Fibroblast of mammary gland (primary cell): ENCODE data around the gene SMIM24.

Experiments used
- DNase-seq: peaks from one replicate; pipeline ENCODE4 v3.0.0-alpha.2; 2010; ENCODE audit warnings: low read depth
- H3K4me3 ChIP-seq: 2 replicates; pipeline ENCODE4 v1.5.1; 2011; ENCODE audit warnings: low read depth, mild to moderate bottlenecking, low read length, moderate library complexity; ENCODE audit not compliant: control insufficient read depth
- CTCF ChIP-seq: conservative IDR thresholded peaks from 2 replicates; pipeline ENCODE4 v1.5.1; 2011; ENCODE audit warnings: low read depth, low read length, inconsistent platforms; ENCODE audit not compliant: control insufficient read depth, insufficient read depth

The SMIM24 gene

DNA sequence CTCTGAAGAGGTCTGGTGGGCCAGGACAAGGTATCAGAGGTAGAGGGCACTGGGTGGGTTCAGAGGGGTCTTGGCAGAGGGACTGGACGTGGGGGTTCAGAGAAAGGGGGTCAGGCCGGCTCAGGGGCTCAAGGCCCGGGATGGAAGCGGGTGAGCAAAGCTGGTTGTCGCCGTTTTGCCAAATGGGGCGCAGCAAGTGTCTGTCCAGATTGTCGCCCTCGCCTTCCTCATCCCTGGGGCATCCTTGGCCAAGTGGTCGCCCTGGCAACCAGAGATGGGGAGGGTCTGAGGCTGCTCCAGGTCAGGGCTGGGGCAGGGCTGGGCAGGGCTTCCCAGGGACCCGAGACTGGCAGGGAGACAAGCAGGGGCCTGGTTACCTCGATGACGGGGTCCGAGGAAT is 13.3 kb upstream of the SMIM24 start:
- TF ChIP-seq CTCF: no peak
- no peak overlapping the region for H3K4me3 ChIP-seq
- DNase-seq: no peak

DNA sequence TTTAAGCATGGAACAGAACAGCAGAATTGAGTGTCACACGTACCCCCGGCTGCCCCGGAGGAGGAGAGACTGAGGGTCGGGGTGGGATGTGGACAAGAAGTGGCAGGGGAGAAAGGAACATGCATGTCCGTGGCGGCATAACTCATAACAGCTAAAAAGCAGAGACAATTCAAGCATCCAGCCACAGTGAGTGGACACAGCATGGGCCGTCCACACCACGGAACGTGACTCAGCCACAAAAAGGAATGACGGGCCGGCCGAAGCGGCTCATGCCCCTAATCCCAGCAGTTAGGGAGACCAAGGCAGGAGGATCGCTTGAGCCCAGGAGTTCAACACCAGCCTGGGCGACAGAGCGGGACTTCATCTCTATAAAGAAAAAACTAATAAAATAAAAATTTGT is 12.6 kb upstream of the SMIM24 start:
- no peak for TF ChIP-seq CTCF

DNA sequence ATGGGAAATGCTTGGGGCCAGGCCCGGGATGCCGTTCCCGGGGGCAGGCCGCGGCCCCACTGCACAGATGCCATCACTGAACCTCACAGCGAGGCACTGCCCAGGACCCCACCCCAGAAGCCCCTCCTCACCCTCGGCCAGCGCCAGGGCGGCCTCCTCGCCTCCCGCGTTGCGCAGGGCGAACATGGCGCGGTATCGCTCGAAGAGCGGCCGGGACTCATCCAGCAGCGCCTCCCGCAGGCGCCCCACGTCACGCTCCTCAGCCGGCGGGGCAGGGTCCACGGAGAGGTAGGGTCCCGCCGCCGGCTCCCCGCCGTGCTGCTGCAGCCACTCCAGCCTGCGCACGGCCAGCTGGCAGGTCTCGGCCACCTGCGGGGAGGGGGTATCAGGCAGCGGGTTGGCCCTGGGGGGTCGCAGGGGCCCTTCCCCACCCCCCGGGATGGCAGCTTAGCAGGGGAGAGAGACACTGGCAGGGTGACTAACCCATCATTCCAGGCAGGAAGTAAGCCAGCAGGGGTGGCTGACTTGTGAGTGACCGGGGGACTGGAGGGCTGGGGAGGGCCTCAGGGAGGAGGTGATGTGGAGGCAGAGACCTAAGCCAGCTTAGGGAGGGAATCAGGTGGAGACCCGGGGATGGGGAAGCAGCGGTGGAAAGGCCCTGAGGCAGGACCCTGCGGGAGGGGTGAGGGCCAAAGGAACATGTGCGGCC is 12.0 kb upstream of the SMIM24 start:
- no peak for TF ChIP-seq CTCF
- DNase-seq: no peak
- H3K4me3 ChIP-seq: no peak overlapping the region

More for the DNA sequence above, 12.6 kb upstream of the SMIM24 start:
- H3K4me3 ChIP-seq: no peak overlapping the region
- no peak for DNase-seq

DNA sequence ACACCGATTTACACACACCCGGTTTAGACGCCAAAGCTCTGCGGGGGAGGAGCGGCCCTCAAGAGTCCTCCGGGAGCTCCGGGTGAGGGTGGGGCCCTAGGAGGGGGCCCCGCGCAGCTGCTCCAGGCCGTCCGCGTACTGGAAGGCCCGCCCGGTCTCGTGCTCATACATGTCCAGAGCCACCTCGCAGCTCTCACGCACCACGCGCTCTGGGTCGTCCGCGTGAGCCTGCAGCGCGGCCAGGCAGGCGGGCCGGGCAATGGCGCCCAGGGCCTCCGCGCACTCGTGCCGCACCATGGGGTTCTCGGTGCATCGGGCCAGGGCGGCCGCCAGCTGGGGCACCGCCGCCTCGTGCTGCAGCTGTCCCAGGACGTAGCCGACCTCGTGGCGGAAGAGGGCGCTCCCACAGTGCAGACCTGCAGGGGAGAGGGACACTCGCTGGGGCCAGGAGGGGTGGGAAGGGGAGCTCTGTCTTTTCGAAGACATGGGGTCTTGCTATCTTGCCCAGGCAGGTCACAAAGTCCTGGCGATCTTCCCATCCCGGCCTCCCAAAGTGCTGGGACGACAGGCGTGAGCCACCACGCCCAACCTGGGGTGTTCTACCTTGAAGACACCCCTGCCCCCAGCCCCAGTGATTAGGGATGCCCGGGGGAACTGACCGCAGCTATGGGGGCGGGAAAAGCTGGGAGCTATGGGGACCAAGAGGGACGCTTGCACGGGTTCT is 11.2 kb upstream of the SMIM24 start:
- no peak for DNase-seq
- no peak overlapping the region for H3K4me3 ChIP-seq
- no peak for TF ChIP-seq CTCF

DNA sequence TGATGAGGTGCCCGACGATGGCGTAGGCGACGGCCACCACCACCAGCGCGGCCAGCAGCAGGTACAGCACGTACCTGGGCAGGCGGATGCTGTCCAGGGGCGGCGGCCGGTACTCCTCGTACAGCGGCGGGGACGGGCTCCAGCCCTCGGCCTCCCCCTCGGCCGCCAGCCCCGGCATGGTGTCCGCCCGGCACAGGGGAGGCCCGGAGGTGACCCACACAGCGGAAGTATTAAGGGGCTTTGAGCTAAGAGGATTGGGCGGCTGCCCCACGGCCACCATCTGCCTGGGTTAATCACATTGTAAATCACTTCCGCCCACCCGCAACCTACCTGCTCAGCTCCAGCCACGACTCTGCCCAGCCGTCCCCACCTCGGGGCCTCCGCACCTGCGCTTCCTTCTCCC is 2.9 kb upstream of the SMIM24 start, which contains the start of gene SMIM44:
SMIM44 (minus strand) TSS at position 216 of the 403 bp plus-strand sequence; CDS start at position 178, 38 bp downstream.
- no peak for TF ChIP-seq CTCF
- DNase-seq: no peak
- no peak within 1 kb of the TSS for H3K4me3 ChIP-seq

DNA sequence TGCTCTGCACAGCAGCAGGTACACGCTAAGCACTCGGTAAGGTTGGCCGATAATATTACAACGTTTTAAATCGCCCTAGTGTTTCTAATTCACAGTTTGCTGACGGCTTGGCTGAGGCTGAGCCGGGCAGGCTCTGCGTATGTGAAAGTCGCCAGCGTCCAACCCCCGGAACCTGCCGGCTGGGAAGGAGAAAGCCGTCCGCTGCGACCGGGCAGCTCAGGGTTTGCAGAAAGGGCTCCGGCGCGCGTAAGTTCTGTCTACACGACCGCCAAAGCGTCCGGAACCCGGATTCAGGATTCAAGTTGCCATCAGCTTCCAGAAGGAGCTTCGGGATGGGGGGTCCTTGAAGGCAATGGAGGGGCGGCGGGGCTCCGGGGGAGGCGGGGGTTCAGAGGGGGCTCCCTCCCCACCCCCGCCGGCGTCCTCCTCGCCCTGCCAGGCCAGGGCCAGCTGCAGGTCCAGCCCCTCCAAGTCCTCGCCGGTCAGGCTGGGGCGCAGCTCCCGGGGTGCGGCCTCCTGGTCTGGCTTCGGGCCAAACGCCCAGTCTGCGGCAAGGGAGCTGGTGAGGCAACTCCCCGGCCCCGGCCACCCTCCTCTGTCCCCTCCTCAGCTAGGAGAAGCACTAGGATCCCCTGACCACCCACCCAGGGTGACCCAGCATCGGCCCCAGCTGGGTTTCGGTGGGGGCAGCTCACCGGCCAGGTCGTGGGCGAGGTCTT is 2.3 kb upstream of the SMIM24 start:
- H3K4me3 ChIP-seq: no peak overlapping the region
- DNase-seq: no peak
- TF ChIP-seq CTCF: no peak
